Raji (cell line): ENCODE measurements around the gene DNAAF8.

Experiments
- POLR2A ChIP-seq: IDR thresholded peaks from 2 replicates; pipeline ENCODE4 v1.6.1; 2011; ENCODE audit warnings: low read depth, low read length, control low read depth; ENCODE audit not compliant: insufficient read depth

DNAAF8 gene

GRCh38 chr16:4734063-4734729, at the start of gene DNAAF8, which contains the start of gene ANKS3:
Gene DNAAF8, plus strand, starts transcription at chr16:4734537. Its CDS starts 1,978 bp downstream, at chr16:4736515.
Gene ANKS3, minus strand, starts transcription at chr16:4734271. Its CDS starts 4,122 bp downstream, at chr16:4730149.
- TF ChIP-seq POLR2A, result peak; percentile 66

GRCh38 chr16:4684763-4685162, 49.6 kb upstream of the DNAAF8 start:
- no peak for TF ChIP-seq POLR2A

- TF ChIP-seq POLR2A, result no peak
Measured at GRCh38 chr16:4685292-4685691, 49.0 kb upstream of the DNAAF8 start.

- no peak for TF ChIP-seq POLR2A
Measured at GRCh38 chr16:4685776-4686496, 48.4 kb upstream of the DNAAF8 start.

- no peak for TF ChIP-seq POLR2A
Measured at GRCh38 chr16:4686497-4687210, 47.7 kb upstream of the DNAAF8 start.

GRCh38 chr16:4687416-4687815, 46.9 kb upstream of the DNAAF8 start:
- TF ChIP-seq POLR2A, result no peak

GRCh38 chr16:4687946-4688673, 46.2 kb upstream of the DNAAF8 start:
- no peak for TF ChIP-seq POLR2A

GRCh38 chr16:4688674-4689045, 45.7 kb upstream of the DNAAF8 start:
- TF ChIP-seq POLR2A, result no peak

- TF ChIP-seq POLR2A, result no peak
Measured at GRCh38 chr16:4689091-4689671, 45.2 kb upstream of the DNAAF8 start.

GRCh38 chr16:4689864-4690704, 44.3 kb upstream of the DNAAF8 start:
- TF ChIP-seq POLR2A, result no peak

- TF ChIP-seq POLR2A, result no peak
Measured at GRCh38 chr16:4690946-4691665, 43.2 kb upstream of the DNAAF8 start.

- TF ChIP-seq POLR2A, result no peak
Measured at GRCh38 chr16:4691666-4692412, 42.5 kb upstream of the DNAAF8 start.
